Activated naive CD4-positive, alpha-beta T cell treated with anti-CD3 and anti-CD28 coated beads, Interleukin-2, amount 50 U/mL, for 72 hours (primary cell): ENCODE results near the gene NLGN4Y. TPM values are rescaled to one million over a fixed set of nuclear protein-coding genes. Genes with fewer than 3 reads are reported as not detected.
A peak's percentile ranks its signal among the peaks of the same experiment; 100 is the strongest.

Source experiments
- ATAC-seq, 2 donors: fragments of 150-1000 bp; cut with Tn5 transposase; 2 replicates each; pipeline ENCODE4 v1.10.0; 2021; ENCODE audit warnings: mild to moderate bottlenecking in 2 of 2, moderate library complexity in 2 of 2
- DNase-seq, 2 donors: peaks; one replicate each; pipeline ENCODE4 v3.0.0; 2021 to 2022; ENCODE audit warnings: low spot score in 2 of 2
- H3K27ac Mint-ChIP-seq, 2 donors: one replicate each; pipeline ENCODE4 v1.8.0; 2022; ENCODE audit warnings: mild to moderate bottlenecking in 2 of 2, mixed read lengths in 2 of 2
- H3K36me3 Mint-ChIP-seq, 2 donors: one replicate each; pipeline ENCODE4 v1.8.0; 2022; ENCODE audit warnings: mixed read lengths in 2 of 2
- H3K9me3 Mint-ChIP-seq, 2 donors: one replicate each; pipeline ENCODE4 v1.8.0; 2022; ENCODE audit warnings: mixed read lengths in 2 of 2
- total RNA-seq, 2 donors: library from RNA; stranded (reverse); gene quantifications; one replicate each; pipeline ENCODE4 v1.2.3, GENCODE V29; 2022

The NLGN4Y gene
- total RNA-seq, result under 1 TPM; 0.39 to 0.48 TPM

GRCh38 chrY:14524272-14525231 is at the start of gene NLGN4Y:
Gene NLGN4Y (plus strand): TSS chrY:14524529. CDS start chrY:14622120, 97,591 bp downstream.
- no peak within 1 kb of the TSS for H3K27ac Mint-ChIP-seq

DNA sequence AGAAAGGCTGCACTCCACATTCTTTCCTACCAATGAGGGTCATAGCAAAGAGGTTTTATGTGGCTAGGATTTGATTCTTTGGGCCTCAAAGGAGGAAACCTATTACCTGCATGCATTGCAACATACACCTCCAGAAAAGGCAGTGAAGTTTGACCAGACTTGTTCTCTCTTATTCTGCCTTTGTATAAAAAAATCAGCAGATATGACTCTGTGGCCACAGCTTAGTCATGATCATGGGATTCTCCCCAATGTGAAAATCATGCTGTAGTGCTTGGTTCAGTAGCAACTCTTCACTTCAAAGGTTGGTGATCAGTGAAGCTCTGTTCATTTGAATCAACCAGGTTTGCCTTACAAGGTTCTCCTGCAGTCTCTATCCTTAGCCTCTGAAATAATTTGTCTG is 38.4 kb upstream of the NLGN4Y start:
- no peaks in the 10 kb centered on the region for H3K9me3 Mint-ChIP-seq
- no peaks in the 10 kb centered on the region for H3K36me3 Mint-ChIP-seq
- DNase-seq (no peak), ATAC-seq (peak in 1 of 2 donors; percentile 39)
- H3K27ac Mint-ChIP-seq, result no peak overlapping the region

More at GRCh38 chrY:14524272-14525231, at the start of gene NLGN4Y:
- H3K9me3 Mint-ChIP-seq, result peaks cover 4 to 6% of the 10 kb centered on the region in 2 donors
- DNase-seq (peak in 1 of 2 donors; percentile 4), ATAC-seq (peak in 1 of 2 donors; percentile 26)
- peaks cover 0 to 10% of the 10 kb centered on the region in 2 donors for H3K36me3 Mint-ChIP-seq

GRCh38 chrY:14490226-14490625 is 34.1 kb upstream of the NLGN4Y start:
- DNase-seq (no peak), ATAC-seq (no peak)
- no peaks in the 10 kb centered on the region for H3K9me3 Mint-ChIP-seq
- no peak overlapping the region for H3K27ac Mint-ChIP-seq
- H3K36me3 Mint-ChIP-seq, result no peaks in the 10 kb centered on the region

- Mint-ChIP-seq H3K9me3 (no peaks in the 10 kb centered on the region), H3K36me3 (no peaks in the 10 kb centered on the region), H3K27ac (no peak overlapping the region)
- DNase-seq (no peak), ATAC-seq (no peak)
Measured at GRCh38 chrY:14498071-14498470, 26.3 kb upstream of the NLGN4Y start.

DNA sequence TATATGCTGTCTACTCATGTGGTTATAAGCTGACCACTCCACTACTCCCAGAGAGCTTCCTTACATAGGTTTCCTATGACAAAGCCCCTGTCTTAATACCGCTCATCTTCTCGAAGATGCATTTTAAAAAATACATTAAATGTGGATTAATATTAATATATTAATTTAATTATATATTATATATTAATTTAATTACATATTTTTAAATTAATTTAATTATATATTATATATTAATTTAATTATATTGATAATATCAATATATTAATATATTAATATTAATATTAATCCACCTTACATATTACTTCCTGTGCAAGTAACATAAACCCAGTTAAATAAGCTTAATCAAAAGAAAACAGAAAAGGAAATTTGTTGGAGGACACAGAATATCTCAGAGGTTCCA is 19.7 kb upstream of the NLGN4Y start:
- DNase-seq, result no peak
- Mint-ChIP-seq H3K27ac (no peak overlapping the region), H3K9me3 (no peaks in the 10 kb centered on the region), H3K36me3 (no peaks in the 10 kb centered on the region)
- no peak for ATAC-seq

GRCh38 chrY:14522379-14522950 is 1.9 kb upstream of the NLGN4Y start:
- Mint-ChIP-seq H3K27ac (no peak overlapping the region), H3K9me3 (peaks cover 4 to 6% of the 10 kb centered on the region in 2 donors), H3K36me3 (peaks cover 0 to 10% of the 10 kb centered on the region in 2 donors)
- ATAC-seq (no peak), DNase-seq (no peak)

GRCh38 chrY:14523491-14524271 is 648 bp upstream of the NLGN4Y start:
- H3K27ac Mint-ChIP-seq, result no peak overlapping the region
- no peak for ATAC-seq
- peaks cover 4 to 6% of the 10 kb centered on the region in 2 donors for H3K9me3 Mint-ChIP-seq
- peaks cover 0 to 10% of the 10 kb centered on the region in 2 donors for H3K36me3 Mint-ChIP-seq
- DNase-seq, result no peak

DNA sequence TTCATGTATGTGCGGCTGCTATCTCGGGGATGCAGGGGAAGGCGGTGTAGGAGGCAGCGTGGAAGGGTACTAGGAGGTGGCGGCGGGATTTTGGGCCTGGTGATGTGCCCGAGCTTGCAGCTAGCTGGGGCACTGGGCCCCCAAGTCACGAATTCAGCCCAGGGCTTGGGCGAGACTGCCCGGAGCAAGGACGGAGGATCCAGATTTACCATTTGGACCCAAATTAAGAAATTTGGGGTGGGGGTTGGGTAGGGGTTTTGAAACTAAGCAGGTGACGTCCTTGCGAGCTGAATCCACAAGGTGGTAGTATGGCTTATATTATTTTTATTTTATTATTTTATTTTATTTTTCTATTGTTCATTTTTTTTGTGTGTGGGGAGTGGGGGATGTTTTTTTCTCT is 986 bp downstream of the NLGN4Y start:
- peaks cover 0 to 10% of the 10 kb centered on the region in 2 donors for H3K36me3 Mint-ChIP-seq
- ATAC-seq (no peak), DNase-seq (no peak)
- no peak overlapping the region for H3K27ac Mint-ChIP-seq
- H3K9me3 Mint-ChIP-seq, result peaks cover 0 to 2% of the 10 kb centered on the region in 2 donors

DNA sequence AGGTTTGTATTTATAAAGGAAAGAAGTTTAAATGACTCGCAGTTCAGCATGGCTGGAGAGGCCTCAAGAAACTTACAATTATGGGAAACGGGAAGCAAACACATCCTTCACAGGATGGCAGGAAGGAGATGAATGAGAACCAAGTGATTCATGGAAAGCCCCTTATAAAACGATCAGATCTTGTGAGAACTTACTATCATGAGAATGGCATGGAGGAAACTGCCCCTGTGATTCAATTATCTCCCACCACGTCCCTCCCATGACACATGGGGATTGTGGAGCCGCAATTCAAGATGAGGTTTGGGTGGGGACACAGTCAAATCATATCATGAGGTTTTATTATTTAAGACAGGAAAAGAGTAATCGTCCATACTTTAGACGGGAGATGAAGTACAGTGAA is 4.0 kb downstream of the NLGN4Y start:
- H3K36me3 Mint-ChIP-seq, result peaks cover 0 to 5% of the 10 kb centered on the region in 2 donors
- ATAC-seq (no peak), DNase-seq (no peak)
- no peak overlapping the region for H3K27ac Mint-ChIP-seq
- no peaks in the 10 kb centered on the region for H3K9me3 Mint-ChIP-seq

GRCh38 chrY:14536703-14537102 is 12.4 kb downstream of the NLGN4Y start:
- Mint-ChIP-seq H3K27ac (no peak overlapping the region), H3K36me3 (no peaks in the 10 kb centered on the region), H3K9me3 (peaks cover 2 to 4% of the 10 kb centered on the region in 2 donors)
- ATAC-seq (no peak), DNase-seq (no peak)

DNA sequence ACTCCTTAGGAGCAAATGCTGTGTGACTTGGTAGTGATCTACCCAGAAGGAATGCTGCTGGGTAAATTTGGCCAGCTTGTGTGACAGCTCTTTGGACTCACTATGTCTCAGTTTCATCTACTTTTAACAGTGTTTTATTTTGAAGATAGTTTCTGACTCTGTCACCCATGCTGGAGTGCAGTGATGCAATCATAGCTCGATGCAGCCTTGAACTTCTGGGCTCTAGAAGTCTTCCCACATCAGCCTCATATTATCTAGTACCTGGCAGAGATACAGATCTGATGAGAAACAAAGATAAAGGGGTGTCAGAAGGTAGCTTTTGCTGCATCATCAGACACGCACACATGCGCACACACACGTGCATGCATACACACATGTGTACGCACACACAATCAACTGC is 19.2 kb downstream of the NLGN4Y start:
- DNase-seq (no peak), ATAC-seq (no peak)
- Mint-ChIP-seq H3K27ac (no peak overlapping the region), H3K36me3 (no peaks in the 10 kb centered on the region), H3K9me3 (peaks cover 4 to 7% of the 10 kb centered on the region in 2 donors)

DNA sequence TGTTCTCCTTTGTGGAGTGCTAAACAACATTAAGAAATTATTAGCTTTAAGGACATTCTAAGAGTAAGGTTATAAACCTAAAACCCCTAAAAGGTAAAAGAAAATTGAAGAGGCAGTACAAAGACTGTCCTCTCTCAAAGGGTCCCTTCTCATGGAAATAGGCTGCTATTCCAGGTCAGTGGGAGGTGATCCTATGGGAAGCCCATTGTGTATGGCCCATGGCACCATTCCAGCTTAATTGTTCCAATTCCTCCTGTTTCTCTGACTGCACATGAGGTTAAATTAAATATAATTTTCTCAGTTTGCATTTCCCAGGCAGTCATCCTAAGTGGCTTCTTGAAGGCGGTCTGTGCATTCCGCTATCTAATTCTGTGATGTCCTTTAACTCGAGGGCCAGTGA is 57.0 kb downstream of the NLGN4Y start:
- H3K36me3 Mint-ChIP-seq, result no peaks in the 10 kb centered on the region
- ATAC-seq (no peak), DNase-seq (no peak)
- H3K27ac Mint-ChIP-seq, result no peak overlapping the region
- no peaks in the 10 kb centered on the region for H3K9me3 Mint-ChIP-seq

GRCh38 chrY:14586725-14587124 is 62.4 kb downstream of the NLGN4Y start:
- DNase-seq (no peak), ATAC-seq (no peak)
- Mint-ChIP-seq H3K9me3 (peaks cover 3 to 7% of the 10 kb centered on the region in 2 donors), H3K27ac (no peak overlapping the region), H3K36me3 (no peaks in the 10 kb centered on the region)

DNA sequence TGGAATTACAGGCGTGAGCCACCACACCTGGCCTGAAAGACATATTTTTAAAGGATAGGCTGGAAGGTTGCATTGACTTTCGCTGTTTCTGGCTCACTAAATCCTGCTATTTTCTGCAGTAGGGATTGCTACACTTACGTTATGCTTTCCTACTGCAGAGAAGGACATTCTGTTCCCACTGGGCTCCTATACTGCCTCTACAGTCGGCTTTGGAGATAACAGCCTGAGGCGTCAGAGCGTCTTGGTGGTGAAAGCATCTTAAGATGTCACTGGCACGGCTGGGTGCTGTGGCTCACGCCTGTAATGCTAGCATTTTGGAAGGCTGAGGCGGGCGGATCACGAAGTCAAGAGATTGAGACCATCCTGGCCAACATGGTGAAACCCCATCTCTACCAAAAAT is 77.0 kb downstream of the NLGN4Y start:
- no peak for DNase-seq
- Mint-ChIP-seq H3K9me3 (no peaks in the 10 kb centered on the region), H3K27ac (no peak overlapping the region), H3K36me3 (no peaks in the 10 kb centered on the region)
- no peak for ATAC-seq

DNA sequence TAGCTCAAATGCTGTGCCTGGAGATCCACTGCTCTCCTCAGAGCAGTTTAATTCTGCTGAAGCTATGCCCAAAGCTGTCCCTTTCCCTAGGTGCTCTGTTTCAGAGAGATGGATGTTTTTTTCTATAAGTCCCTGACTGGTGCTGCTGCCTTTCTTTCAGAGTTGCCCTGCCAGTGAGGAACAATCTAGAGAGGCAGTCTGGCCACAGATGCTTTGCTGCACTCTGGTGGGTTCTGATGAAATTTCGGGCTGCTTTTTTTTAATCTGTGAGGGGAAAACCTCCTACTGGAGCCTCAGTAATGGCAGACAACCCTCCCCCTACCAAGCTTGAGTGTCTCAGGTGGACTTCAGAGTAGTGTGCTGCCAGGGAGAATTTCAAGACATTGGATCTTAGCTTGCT is 93.3 kb downstream of the NLGN4Y start:
- ATAC-seq (no peak), DNase-seq (no peak)
- H3K27ac Mint-ChIP-seq, result no peak overlapping the region
- peaks cover 0 to 5% of the 10 kb centered on the region in 2 donors for H3K36me3 Mint-ChIP-seq
- H3K9me3 Mint-ChIP-seq, result peaks cover 6 to 7% of the 10 kb centered on the region in 2 donors

GRCh38 chrY:14618513-14618912 is 94.2 kb downstream of the NLGN4Y start:
- DNase-seq, result no peak
- no peak for ATAC-seq
- Mint-ChIP-seq H3K9me3 (peaks cover 6 to 7% of the 10 kb centered on the region in 2 donors), H3K27ac (no peak overlapping the region), H3K36me3 (peaks cover 0 to 5% of the 10 kb centered on the region in 2 donors)

GRCh38 chrY:14628208-14628607 is 103.9 kb downstream of the NLGN4Y start:
- Mint-ChIP-seq H3K36me3 (no peaks in the 10 kb centered on the region), H3K27ac (no peak overlapping the region), H3K9me3 (peaks cover 0 to 4% of the 10 kb centered on the region in 2 donors)
- DNase-seq (no peak), ATAC-seq (no peak)
